GM21381 (cell line): ENCODE measurements around the gene RIPOR1.
"Not testable (repeated sequence)": the region's sequence is repeated elsewhere in the genome, so short reads cannot be mapped to it uniquely, and the experiment has no call there.

Source experiments
- ATAC-seq: cut with Tn5 transposase; IDR thresholded peaks from one replicate; pipeline ENCODE4 v1.9.1; 2021; ENCODE audit warnings: mild to moderate bottlenecking, moderate library complexity; ENCODE audit not compliant: unreplicated experiment

The RIPOR1 gene

GRCh38 chr16:67517155-67517445, 11.5 kb upstream of the RIPOR1 start:
- ATAC-seq = no peak

GRCh38 chr16:67517661-67518423, 10.8 kb upstream of the RIPOR1 start:
- no peak for ATAC-seq

DNA sequence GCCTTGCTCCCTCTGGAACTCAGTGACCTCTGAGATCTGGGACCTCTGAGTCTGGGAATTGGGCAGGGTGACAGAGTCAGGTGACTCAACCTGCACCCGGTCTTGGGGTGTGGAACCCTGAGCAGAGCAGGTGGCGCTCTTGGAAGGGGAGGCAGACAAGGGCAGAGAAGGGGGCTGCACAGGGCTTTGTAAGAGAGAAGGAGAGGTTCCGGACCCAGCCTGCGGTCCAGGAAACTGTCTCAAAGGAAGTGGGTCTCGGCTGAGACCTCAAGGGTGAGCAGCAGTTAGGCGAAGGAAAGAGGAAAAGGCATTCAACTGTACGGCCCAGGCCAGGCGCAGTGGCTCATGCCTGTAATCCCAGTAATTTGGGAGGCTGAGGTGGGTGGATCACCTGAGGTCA, 10.0 kb upstream of the RIPOR1 start:
- no peak for ATAC-seq

GRCh38 chr16:67519242-67519641, 9.4 kb upstream of the RIPOR1 start:
- no peak for ATAC-seq

GRCh38 chr16:67521095-67521804, 7.4 kb upstream of the RIPOR1 start:
- ATAC-seq = peak; percentile 59

GRCh38 chr16:67525176-67525860, 3.3 kb upstream of the RIPOR1 start:
- no peak for ATAC-seq

- ATAC-seq = no peak
Observed at GRCh38 chr16:67526149-67526791, 2.4 kb upstream of the RIPOR1 start.

DNA sequence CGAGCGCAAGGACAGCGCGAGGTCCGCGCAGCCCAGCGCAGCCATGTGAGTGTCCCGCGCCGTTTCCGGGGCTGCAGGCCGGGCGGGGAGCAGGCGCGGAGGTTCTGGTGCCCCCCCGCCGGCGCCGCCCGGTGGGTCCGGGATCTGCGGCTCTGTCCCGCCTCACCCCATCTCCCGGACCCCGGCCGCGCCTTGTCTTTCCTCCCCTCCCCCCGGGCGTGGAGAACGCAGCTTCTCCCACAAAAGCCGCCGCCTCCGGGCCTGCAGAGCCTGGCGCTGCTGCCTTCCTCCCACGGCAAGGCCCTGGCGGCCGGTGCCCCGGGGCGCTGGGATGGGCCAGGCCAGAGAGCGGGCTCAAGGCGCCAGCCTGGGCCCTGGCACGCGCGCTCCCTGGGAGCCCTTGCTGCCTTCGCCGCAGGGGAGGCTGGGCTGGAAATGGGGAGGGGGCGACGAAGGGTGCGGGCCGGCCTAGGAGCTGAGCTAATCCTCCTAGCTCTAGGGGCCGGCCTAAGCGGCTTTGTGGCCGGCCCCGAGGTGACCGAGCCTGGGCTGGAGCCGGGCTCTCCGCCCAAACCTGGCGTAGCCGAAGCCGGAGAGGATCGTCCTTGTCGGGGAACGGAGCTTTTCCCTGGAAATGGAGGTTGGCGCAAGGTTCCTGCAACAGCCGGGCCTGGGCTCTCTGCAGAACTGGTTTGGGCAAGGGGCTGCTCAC, 397 bp downstream of the RIPOR1 start:
- no peak for ATAC-seq

DNA sequence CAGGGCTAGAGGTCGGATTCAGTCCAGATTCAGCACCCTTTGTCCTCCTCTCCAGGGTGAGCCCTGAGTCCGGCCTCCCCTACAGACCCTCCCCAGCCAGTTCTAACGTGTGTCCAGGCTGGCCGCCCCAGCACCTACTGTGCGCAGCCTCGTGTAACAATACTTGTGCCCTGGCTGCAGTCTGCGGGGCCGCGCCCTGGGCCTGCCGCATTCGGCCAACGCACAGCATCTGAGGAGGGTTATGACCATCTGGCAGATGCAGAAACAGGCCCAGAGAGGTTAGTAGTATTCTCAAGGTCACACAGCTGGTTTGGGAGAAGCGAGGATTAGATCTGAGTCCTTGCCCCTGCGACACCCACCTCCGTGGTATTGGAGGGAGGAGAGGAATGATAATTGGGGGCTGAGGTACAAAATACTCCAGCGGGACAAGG, 968 bp downstream of the RIPOR1 start:
- ATAC-seq = no peak

DNA sequence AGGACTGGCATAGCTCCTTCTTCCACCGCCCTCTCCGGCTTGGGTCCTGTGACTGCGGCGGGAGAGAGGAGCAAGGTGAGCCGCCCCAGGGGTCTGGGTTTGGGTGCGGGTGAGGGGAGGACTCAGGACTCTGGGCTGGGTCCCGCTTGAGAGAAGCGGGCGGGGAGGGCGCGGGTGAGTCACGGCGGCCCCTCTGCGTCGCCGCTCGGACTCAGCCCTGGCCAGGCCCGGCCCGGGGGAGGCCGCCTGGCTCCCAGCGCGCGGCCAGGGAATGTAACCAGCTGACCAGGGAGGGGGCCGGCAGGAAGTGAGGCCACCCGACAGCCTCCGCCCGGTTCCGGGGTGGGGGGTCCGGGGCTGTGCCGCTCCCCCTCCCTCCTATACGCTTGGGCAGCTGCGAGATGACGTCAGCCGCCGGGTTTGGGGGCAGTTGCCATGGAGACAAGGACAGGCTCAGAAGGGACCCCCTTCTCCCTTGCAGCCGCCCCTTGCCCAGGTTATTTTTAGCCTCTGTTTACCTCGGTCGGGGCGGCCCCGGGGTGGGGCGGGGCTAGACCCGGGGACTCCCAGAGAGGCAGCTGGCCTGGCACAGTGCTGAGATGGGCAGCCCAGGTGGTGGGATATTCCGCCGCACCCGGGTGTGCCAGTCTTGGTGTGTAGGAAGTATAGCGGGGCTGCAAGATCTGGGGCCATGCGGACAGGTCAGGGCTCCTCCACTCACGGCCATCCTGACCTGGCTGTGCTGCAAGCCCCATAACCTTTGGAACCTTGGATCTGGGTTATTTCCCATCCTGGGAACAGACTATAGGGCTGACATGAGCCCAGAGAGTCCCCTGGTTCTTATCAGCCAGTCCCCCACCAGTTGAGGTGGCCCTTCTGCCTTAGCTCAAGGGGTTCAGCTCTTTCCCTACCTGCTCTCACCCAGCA, 1.6 kb downstream of the RIPOR1 start:
- peak; percentile 34 for ATAC-seq

DNA sequence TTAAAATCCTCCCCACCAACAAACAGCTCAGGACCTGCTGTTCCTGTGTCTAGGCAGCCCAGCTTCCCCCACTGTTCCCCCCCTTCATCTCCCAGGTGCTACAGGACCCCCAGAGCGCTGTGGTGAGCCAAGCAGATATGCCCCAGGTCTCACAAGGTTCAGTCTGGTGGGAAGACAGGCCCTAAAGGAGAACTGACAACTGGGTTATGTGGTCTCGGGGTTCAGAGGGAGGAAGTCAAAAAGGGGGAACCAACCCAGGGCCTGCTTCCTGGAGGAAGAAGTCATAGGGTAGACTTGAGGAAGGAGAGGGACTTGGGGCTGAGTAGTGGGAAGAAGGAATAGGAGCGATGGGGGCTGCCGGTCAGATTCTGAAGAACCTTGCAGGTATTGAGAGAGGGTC, 2.6 kb downstream of the RIPOR1 start:
- ATAC-seq = no peak

GRCh38 chr16:67533024-67533560, 4.5 kb downstream of the RIPOR1 start:
- ATAC-seq = no peak

GRCh38 chr16:67533987-67534386, 5.4 kb downstream of the RIPOR1 start:
- not testable (repeated sequence) for ATAC-seq

GRCh38 chr16:67534431-67534830, 5.8 kb downstream of the RIPOR1 start:
- no peak for ATAC-seq

- ATAC-seq = no peak
Observed at GRCh38 chr16:67535201-67535600, 6.6 kb downstream of the RIPOR1 start.

DNA sequence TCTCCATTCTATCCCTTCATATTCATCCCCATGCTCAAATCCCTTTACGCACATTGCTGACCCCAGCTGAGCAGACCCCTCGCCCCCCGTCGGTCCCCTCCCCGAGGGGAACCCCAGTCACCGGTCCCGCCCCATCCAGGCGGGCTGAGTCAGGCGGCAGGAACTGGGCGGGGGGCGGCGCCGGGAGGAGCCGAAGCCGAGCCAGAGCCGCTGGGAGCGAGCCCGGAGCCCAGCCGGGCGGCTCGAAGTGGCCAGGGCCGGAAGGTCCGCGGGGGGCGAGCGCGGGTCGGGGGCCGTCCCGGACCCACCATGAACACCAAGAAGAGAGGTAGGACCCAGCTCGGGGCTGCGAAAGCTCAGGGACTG, 8.6 kb downstream of the RIPOR1 start:
- no peak for ATAC-seq

DNA sequence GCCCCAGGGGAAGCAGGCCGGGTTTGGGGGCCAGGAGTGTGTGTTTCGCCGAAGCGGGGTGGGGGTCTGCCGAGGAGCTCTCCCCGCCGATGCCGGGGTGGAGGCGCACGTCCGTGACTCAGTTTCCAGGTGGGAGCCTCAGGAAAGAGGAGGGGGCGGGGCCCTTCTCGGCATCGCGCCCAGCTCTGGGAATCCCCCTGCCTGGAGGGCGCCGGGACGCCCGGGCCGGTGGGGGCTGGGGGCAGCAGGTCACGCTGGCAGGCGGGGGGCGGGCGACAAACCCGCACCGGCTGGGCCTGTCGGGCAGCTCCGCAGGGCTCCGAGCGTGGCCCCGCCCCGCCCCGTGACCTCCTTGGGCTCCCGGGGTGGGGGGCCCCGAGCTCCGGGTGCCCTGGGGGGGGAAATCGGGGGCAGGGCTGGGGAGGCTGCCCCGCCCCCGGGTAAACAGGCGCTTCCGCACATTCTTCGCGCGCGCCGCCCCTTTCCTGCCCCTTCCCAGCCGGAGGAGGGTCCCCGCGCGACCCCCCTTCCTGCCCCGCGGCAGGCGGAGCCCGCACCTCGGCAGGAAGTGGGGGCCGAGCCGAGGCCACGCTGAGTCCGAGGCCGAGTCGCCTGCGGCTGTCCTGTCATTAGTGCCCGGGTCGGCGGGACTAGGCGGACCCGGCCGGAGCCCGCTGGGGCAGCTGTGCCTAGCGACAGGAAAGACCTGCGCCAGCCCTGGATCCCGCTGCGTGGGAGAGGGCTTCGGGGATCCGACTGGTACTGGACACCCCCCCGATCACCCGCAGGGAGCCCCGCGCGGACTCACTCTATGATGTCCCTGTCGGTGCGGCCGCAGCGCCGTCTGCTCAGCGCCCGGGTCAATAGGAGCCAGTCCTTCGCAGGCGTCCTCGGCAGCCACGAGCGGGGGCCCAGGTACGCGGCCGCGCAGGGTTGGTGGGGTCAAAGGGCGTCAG, 9.3 kb downstream of the RIPOR1 start:
- peak; percentile 44 for ATAC-seq

DNA sequence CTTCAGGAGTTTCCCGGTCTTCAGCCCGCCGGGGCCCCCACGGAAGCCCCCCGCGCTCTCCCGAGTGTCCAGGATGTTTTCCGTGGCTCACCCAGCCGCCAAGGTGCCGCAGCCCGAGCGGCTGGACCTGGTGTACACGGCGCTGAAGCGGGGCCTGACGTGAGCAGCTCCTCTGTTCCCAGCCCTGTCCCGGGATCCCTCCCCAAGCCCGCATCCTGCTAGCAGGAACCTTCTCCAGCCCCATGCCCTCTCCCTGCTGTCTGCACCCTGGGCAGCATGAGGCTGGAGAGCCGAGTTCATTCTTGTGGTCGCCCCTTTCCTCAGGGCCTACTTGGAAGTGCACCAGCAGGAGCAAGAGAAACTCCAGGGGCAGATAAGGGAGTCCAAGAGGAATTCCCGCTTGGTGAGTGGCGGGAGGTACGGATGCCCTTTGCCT, 10.1 kb downstream of the RIPOR1 start:
- ATAC-seq = no peak
